NK-92 (cell line): ENCODE measurements around the gene CELSR2.

ENCODE experiments used
- DNase-seq: peaks from one replicate; lab custom pipeline; 2025; ENCODE audit not compliant: unreplicated experiment; lab: John Stamatoyannopoulos, UW

Gene CELSR2

GRCh38 chr1:109262231-109263055 lies 13.1 kb downstream of the CELSR2 start:
- DNase-seq: no peak

- no peak for DNase-seq
These were observed 13.9 kb downstream of the CELSR2 start for GRCh38 chr1:109263234-109263596.

GRCh38 chr1:109263597-109264378 lies 14.4 kb downstream of the CELSR2 start:
- no peak for DNase-seq

- DNase-seq: no peak
These were observed 15.0 kb downstream of the CELSR2 start for GRCh38 chr1:109264379-109264755.

GRCh38 chr1:109265016-109265415 lies 15.7 kb downstream of the CELSR2 start:
- DNase-seq: no peak

GRCh38 chr1:109265741-109266330 lies 16.5 kb downstream of the CELSR2 start:
- no peak for DNase-seq

GRCh38 chr1:109266965-109267364 lies 17.6 kb downstream of the CELSR2 start:
- DNase-seq: no peak

GRCh38 chr1:109267743-109268300 lies 18.5 kb downstream of the CELSR2 start:
- no peak for DNase-seq

GRCh38 chr1:109268431-109269211 lies 19.3 kb downstream of the CELSR2 start:
- DNase-seq: no peak

- no peak for DNase-seq
These were observed 20.1 kb downstream of the CELSR2 start for GRCh38 chr1:109269212-109269980.

- no peak for DNase-seq
These were observed 20.8 kb downstream of the CELSR2 start for GRCh38 chr1:109269981-109270622.

- no peak for DNase-seq
These were observed 21.4 kb downstream of the CELSR2 start for GRCh38 chr1:109270623-109271317.

GRCh38 chr1:109271458-109271857 lies 22.1 kb downstream of the CELSR2 start:
- no peak for DNase-seq

GRCh38 chr1:109272021-109272799 lies 22.9 kb downstream of the CELSR2 start:
- no peak for DNase-seq

GRCh38 chr1:109272831-109273547 lies 23.6 kb downstream of the CELSR2 start:
- DNase-seq: no peak

GRCh38 chr1:109273570-109274288 lies 24.4 kb downstream of the CELSR2 start:
- DNase-seq: no peak
